ENCODE measurements around the gene TLN1.

- no peak for TF ChIP-seq CTCF (IDR thresholded peaks at IDR 0.05; ENCODE audit: low read length)
- TF ChIP-seq EZH2phosphoT487 (IDR thresholded peaks at IDR 0.05; ENCODE audit: low read length) = no peak
- no peak for TF ChIP-seq EZH2 (optimal IDR thresholded peaks at IDR 0.05; ENCODE audit: low read depth, low read length)
Measured at GRCh38 chr9:35757892-35758275, 25.9 kb upstream of the TLN1 start.

Measured in MM.1S (cell line).